ENCODE data around the gene FAM3D. TPM values are rescaled to one million over a fixed set of nuclear protein-coding genes. Genes with fewer than 3 reads are reported as not detected.

The FAM3D gene
- total and polyA plus RNA-seq, 10 of the 15 experiments (the other 5 are each of a cell fraction or from before 2014, with no cell fraction given) = 0.04 to 0.07 TPM; not detected in 8

- 86% methylated on average over 1 of the region's 1 CpG for WGBS (ENCODE audit: insufficient coverage, insufficient replicate concordance, low lambda C conversion rate, missing lambda C conversion rate)
- no peaks in the 10 kb centered on the region for H3K36me3 ChIP-seq (ENCODE audit: control insufficient read depth in 2 of 2, insufficient read depth in 2 of 2, low read length in 1 of 2)
- no peaks in the 10 kb centered on the region for H3K4me1 ChIP-seq (ENCODE audit: control insufficient read depth, insufficient read depth, low read length)
- H3K27ac ChIP-seq (ENCODE audit: control insufficient read depth, insufficient read depth) = no peak overlapping the region
- POLR2A ChIA-PET = no interaction called here
- FAIRE-seq = no peak
- intact Hi-C loops (cut with micrococcal nuclease; ENCODE audit: unreplicated experiment) (loop anchor here (10.0 kb wide), 1 partner anchor 183 kb away; no protein-coding TSS in a partner anchor), in situ Hi-C loops (cut with MboI) (no loop called here)
- H2AFZ ChIP-seq (ENCODE audit: control insufficient read depth, low read depth, low read length) = no peak overlapping the region
- H3K4me2 ChIP-seq (ENCODE audit: control insufficient read depth, insufficient read depth) = no peak overlapping the region
- no peak for DNase-seq (ENCODE audit: low read depth, low spot score)
- H3K27me3 ChIP-seq (replicated peaks in 1 of 2; ENCODE audit: control insufficient read depth in 2 of 2, insufficient read depth in 2 of 2, low read length in 1 of 2) = no peaks in the 10 kb centered on the region
- no peak overlapping the region for H3K4me3 ChIP-seq
- CTCF ChIA-PET = no interaction called here
- SMC1A ChIA-PET (ENCODE audit: uncharacterized antibody, unreplicated experiment) = no interaction called here
- no peaks in the 10 kb centered on the region for H4K20me1 ChIP-seq (ENCODE audit: control insufficient read depth, insufficient read depth)
- ATAC-seq = no peak
- TF ChIP-seq TCF7 (IDR thresholded peaks at IDR 0.05; ENCODE audit: borderline replicate concordance) = no peak
- TF ChIP-seq GABPA (IDR thresholded peaks at IDR 0.05; ENCODE audit: low read depth) = no peak
- TF ChIP-seq, protein P1, sequence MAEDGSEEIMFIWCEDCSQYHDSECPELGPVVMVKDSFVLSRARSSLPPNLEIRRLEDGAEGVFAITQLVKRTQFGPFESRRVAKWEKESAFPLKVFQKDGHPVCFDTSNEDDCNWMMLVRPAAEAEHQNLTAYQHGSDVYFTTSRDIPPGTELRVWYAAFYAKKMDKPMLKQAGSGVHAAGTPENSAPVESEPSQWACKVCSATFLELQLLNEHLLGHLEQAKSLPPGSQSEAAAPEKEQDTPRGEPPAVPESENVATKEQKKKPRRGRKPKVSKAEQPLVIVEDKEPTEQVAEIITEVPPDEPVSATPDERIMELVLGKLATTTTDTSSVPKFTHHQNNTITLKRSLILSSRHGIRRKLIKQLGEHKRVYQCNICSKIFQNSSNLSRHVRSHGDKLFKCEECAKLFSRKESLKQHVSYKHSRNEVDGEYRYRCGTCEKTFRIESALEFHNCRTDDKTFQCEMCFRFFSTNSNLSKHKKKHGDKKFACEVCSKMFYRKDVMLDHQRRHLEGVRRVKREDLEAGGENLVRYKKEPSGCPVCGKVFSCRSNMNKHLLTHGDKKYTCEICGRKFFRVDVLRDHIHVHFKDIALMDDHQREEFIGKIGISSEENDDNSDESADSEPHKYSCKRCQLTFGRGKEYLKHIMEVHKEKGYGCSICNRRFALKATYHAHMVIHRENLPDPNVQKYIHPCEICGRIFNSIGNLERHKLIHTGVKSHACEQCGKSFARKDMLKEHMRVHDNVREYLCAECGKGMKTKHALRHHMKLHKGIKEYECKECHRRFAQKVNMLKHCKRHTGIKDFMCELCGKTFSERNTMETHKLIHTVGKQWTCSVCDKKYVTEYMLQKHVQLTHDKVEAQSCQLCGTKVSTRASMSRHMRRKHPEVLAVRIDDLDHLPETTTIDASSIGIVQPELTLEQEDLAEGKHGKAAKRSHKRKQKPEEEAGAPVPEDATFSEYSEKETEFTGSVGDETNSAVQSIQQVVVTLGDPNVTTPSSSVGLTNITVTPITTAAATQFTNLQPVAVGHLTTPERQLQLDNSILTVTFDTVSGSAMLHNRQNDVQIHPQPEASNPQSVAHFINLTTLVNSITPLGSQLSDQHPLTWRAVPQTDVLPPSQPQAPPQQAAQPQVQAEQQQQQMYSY (CRISPR knock-in tag; IDR thresholded peaks at IDR 0.05) = no peak
- TF ChIP-seq CEBPZ (IDR thresholded peaks at IDR 0.05; ENCODE audit: low read depth, low read length) = peak; percentile 39; the same call in 1 of the 2 replicates
- peaks cover 4% of the 10 kb centered on the region; the same call in 1 of the 3 replicates for H3K9me3 ChIP-seq (replicated peaks; ENCODE audit: control insufficient read depth, insufficient read depth, low read length)
- no peaks in the 10 kb centered on the region for H3K79me2 ChIP-seq (ENCODE audit: control insufficient read depth, insufficient read depth, low read length)
- BruUV-seq (replicated peaks) = no TSS peak
- H3K9ac ChIP-seq (ENCODE audit: control insufficient read depth, insufficient read depth, low read length) = no peak overlapping the region
- RAD21 ChIA-PET (ENCODE audit: unreplicated experiment) = no interaction called here
Observed at GRCh38 chr3:58691997-58692396, 25.4 kb upstream of the FAM3D start.
